MM.1S (cell line): ENCODE data around the gene REC114.

Experiments used
- EZH2 ChIP-seq: fragments of 300-600 bp; sonication (generic); optimal IDR thresholded peaks from 2 replicates; pipeline ENCODE3; 2017; ENCODE audit warnings: low read depth, mild to moderate bottlenecking, antibody characterized with exemption, low read length, mixed read lengths
- TF ChIP-seq, protein P1 (sequence below): fragments of 300-600 bp; sonication (generic); IDR thresholded peaks from 2 replicates; pipeline ENCODE4 v1.5.1; 2016; ENCODE audit warnings: antibody characterized with exemption, low read length, mixed read lengths

DNA sequence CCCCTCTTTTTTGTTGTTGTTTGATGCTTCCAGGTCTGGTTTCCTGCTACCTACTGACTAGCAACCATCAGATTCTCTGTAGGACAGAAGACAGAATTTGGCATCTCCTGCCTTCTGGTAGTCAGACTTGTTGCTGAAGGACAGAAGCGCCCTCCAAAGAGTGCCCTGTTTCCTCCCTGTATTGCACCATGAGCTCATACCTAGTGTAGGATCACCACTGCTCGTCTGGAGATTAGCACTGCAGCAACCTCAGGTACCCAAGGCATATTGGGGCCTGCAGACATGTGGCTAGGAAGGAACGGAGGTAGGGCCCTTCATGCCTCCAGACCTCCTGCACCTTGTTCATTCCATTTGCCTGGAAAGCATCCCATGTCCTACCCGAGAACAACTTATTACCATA is 112.1 kb downstream of the REC114 start:
- TF ChIP-seq, protein P1, sequence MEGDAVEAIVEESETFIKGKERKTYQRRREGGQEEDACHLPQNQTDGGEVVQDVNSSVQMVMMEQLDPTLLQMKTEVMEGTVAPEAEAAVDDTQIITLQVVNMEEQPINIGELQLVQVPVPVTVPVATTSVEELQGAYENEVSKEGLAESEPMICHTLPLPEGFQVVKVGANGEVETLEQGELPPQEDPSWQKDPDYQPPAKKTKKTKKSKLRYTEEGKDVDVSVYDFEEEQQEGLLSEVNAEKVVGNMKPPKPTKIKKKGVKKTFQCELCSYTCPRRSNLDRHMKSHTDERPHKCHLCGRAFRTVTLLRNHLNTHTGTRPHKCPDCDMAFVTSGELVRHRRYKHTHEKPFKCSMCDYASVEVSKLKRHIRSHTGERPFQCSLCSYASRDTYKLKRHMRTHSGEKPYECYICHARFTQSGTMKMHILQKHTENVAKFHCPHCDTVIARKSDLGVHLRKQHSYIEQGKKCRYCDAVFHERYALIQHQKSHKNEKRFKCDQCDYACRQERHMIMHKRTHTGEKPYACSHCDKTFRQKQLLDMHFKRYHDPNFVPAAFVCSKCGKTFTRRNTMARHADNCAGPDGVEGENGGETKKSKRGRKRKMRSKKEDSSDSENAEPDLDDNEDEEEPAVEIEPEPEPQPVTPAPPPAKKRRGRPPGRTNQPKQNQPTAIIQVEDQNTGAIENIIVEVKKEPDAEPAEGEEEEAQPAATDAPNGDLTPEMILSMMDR, result no peak
- no peak for TF ChIP-seq EZH2
